K562 (cell line): Measurements from ENCODE around the gene LAMTOR1. TPM values are rescaled to one million over a fixed set of nuclear protein-coding genes. Genes with fewer than 3 reads are reported as not detected.

ENCODE experiments used
- BACH1 ChIP-seq: fragments of 200-800 bp; sonication (Bioruptor generic); IDR thresholded peaks from 2 replicates; pipeline ENCODE4 v1.6.1; 2016; ENCODE audit warnings: missing genetic modification characterization, missing compliant biosample characterization
- CUX1 ChIP-seq: fragments of 200-800 bp; sonication (Bioruptor generic); IDR thresholded peaks from 2 replicates; pipeline ENCODE4 v1.6.1; 2016; ENCODE audit warnings: missing genetic modification characterization, missing compliant biosample characterization
- GTF2B ChIP-seq: IDR thresholded peaks from 2 replicates; pipeline ENCODE4 v1.6.1; 2011; ENCODE audit not compliant: insufficient read length; ENCODE audit errors: extremely low read depth
- KDM2B ChIP-seq: fragments of 250-450 bp; sonication (Bioruptor Pico); IDR thresholded peaks from 2 replicates; pipeline ENCODE4 v1.8.0; 2021; ENCODE audit warnings: mild to moderate bottlenecking, moderate library complexity
- KHSRP ChIP-seq: fragments of 450-650 bp; IDR thresholded peaks from 2 replicates; pipeline ENCODE4 v1.6.1; 2017
- L3MBTL2 ChIP-seq: fragments of 450-650 bp; IDR thresholded peaks from 2 replicates; pipeline ENCODE4 v1.6.1; 2016; ENCODE audit warnings: mild to moderate bottlenecking, moderate library complexity
- MAFG ChIP-seq: fragments of 450-650 bp; conservative IDR thresholded peaks from 2 replicates; pipeline ENCODE4 v1.6.1; 2016; ENCODE audit warnings: missing genetic modification characterization, missing compliant biosample characterization
- NR2C1 ChIP-seq, 2 experiments: fragments of 450-650 bp; IDR thresholded peaks; 2 replicates each; pipeline ENCODE4 v1.6.1; 2017; ENCODE audit warnings: mild to moderate bottlenecking in 2 of 2, antibody characterized with exemption in 1 of 2, inconsistent platforms in 1 of 2, missing compliant biosample characterization in 1 of 2, missing genetic modification characterization in 1 of 2
- POLR3G ChIP-seq: IDR thresholded peaks from 2 replicates; pipeline ENCODE4 v1.6.1; 2011; ENCODE audit not compliant: insufficient read length, insufficient replicate concordance; ENCODE audit errors: extremely low read depth
- SNRNP70 ChIP-seq: fragments of 200-400 bp; formaldehyde crosslinking; optimal IDR thresholded peaks from 2 replicates; pipeline ENCODE3; 2017; ENCODE audit warnings: low read depth, low read length
- SRSF1 ChIP-seq: fragments of 200-400 bp; formaldehyde crosslinking; IDR thresholded peaks from 2 replicates; pipeline ENCODE4 v1.6.1; 2017; ENCODE audit warnings: mild to moderate bottlenecking, low read depth, low read length, moderate library complexity
- THRAP3 ChIP-seq: fragments of 450-650 bp; IDR thresholded peaks from 2 replicates; pipeline ENCODE4 v1.6.1; 2016; ENCODE audit warnings: mild to moderate bottlenecking, inconsistent platforms, borderline replicate concordance
- ZNF592 ChIP-seq: fragments of 450-650 bp; IDR thresholded peaks from 2 replicates; pipeline ENCODE4 v1.6.1; 2017; ENCODE audit warnings: antibody characterized with exemption, mild to moderate bottlenecking
- ZNF76 ChIP-seq: fragments of 250-450 bp; sonication (Bioruptor Pico); IDR thresholded peaks from 2 replicates; pipeline ENCODE4 v1.4.0; 2020; ENCODE audit warnings: mild to moderate bottlenecking, moderate library complexity, borderline replicate concordance
- ZNF79 ChIP-seq: fragments of 250-450 bp; sonication (Bioruptor Pico); IDR thresholded peaks from 2 replicates; pipeline ENCODE4 v1.4.0; 2020; ENCODE audit warnings: low read depth, mild to moderate bottlenecking, moderate library complexity
- polyA plus RNA-seq, 8 experiments: library from polyadenylated mRNA; depleted of rRNA in 4 of 8; stranded (reverse) in 5 of 8; unstranded in 3 of 8; fragments of >200 nt; fragmentation: Nextera tagmentation in 2 of 8; fragmentation: Illumina TruSeq in 1 of 8; extraction: Ambion mirVana in 2 of 8; extraction: Trizol in 1 of 8; gene quantifications; 2 replicates each; pipeline versions ENCODE4 v1.2.1 to v1.2.3, GENCODE V29; 2011 to 2014; ENCODE audit warnings: inconsistent platforms in 1 of 8, missing spikeins in 1 of 8
- total RNA-seq, 7 experiments: library from RNA; depleted of rRNA in 6 of 7; stranded (reverse); fragments of >200 nt in 6 of 7; fragmentation: Illumina TruSeq in 2 of 7; extraction: Trizol in 2 of 7; gene quantifications; 2 replicates each; pipeline versions ENCODE4 v1.2.1 to v1.2.3, GENCODE V29; 2011 to 2021; ENCODE audit warnings: low replicate concordance in 1 of 7

Gene LAMTOR1
- total and polyA plus RNA-seq, 9 of the 15 experiments (the other 6 are each of a cell fraction or from before 2014, with no cell fraction given): 62.6 to 104 (median 85.3) TPM

- no peak for TF ChIP-seq ZNF76 (CRISPR knock-in tag)
- peak; percentile 66; the same call in 1 of the 2 replicates for TF ChIP-seq MAFG (tag)
- no peak for TF ChIP-seq KHSRP
- TF ChIP-seq CUX1: 0 out of 2 replicates have a peak, but pooled peaks have one; percentile 52
- TF ChIP-seq SNRNP70: no peak
- TF ChIP-seq POLR3G: no peak
- no peak for TF ChIP-seq SRSF1
- TF ChIP-seq L3MBTL2: peak; percentile 10; the same call in 1 of the 2 replicates
- TF ChIP-seq GTF2B: no peak
- 0 out of 2 replicates have a peak, but pooled peaks have one; percentile 42 for TF ChIP-seq BACH1
- no peak for TF ChIP-seq ZNF79 (CRISPR knock-in tag)
- no peak for TF ChIP-seq THRAP3
- TF ChIP-seq KDM2B (CRISPR knock-in tag): no peak
- TF ChIP-seq ZNF592: peak; percentile 36; the same call in 1 of the 2 replicates
- TF ChIP-seq NR2C1 (IDR thresholded peaks at IDR 0.05): no peak
- 0 out of 2 replicates have a peak, but pooled peaks have one; percentile 17 for TF ChIP-seq NR2C1 (tag; IDR thresholded peaks at IDR 0.05)
These were observed 13.1 kb upstream of the LAMTOR1 start (continued) for GRCh38 chr11:72116019-72116755.
